Uterus (tissue), 2 donors: ENCODE results near the gene ARSG.

Source experiments
- POLR2A ChIP-seq, 2 donors: fragments of 450-650 bp; IDR thresholded peaks; one replicate each; pipeline ENCODE4 v1.6.1; 2016; ENCODE audit warnings: antibody characterized with exemption in 2 of 2, mild to moderate bottlenecking in 1 of 2, moderate library complexity in 1 of 2
- TF ChIP-seq, protein P1 (sequence below), 4 experiments: fragments of 200-600 bp in 2 of 4; fragments of 450-650 bp in 2 of 4; sonication (generic) in 2 of 4; IDR thresholded peaks; one replicate each; pipeline ENCODE4 v1.5.1; 2016 to 2019; ENCODE audit warnings: antibody characterized with exemption in 4 of 4, mild to moderate bottlenecking in 2 of 4, moderate library complexity in 1 of 4

DNA sequence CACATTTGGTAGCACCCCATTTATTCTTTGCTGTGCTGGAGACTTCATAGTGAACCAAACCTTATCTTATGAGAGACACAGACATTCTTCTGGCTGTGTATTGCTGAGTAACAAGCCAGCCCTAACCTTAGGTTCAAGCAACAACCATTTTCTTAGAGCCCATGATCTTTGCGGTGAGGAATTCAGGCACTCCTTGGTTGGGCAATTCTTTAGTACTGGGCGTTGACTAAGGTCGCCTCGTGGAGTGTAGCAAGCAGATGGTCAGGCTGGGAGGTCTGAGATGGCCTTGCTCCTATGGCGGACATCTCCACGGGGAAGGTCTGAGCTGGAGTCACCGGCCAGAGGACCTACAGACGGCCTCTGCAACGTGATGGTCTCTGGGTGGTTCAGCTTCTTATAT, 43.1 kb downstream of the ARSG start:
- TF ChIP-seq, protein P1, sequence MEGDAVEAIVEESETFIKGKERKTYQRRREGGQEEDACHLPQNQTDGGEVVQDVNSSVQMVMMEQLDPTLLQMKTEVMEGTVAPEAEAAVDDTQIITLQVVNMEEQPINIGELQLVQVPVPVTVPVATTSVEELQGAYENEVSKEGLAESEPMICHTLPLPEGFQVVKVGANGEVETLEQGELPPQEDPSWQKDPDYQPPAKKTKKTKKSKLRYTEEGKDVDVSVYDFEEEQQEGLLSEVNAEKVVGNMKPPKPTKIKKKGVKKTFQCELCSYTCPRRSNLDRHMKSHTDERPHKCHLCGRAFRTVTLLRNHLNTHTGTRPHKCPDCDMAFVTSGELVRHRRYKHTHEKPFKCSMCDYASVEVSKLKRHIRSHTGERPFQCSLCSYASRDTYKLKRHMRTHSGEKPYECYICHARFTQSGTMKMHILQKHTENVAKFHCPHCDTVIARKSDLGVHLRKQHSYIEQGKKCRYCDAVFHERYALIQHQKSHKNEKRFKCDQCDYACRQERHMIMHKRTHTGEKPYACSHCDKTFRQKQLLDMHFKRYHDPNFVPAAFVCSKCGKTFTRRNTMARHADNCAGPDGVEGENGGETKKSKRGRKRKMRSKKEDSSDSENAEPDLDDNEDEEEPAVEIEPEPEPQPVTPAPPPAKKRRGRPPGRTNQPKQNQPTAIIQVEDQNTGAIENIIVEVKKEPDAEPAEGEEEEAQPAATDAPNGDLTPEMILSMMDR (IDR thresholded peaks at IDR 0.05): no peak
- TF ChIP-seq POLR2A (IDR thresholded peaks at IDR 0.05): no peak
